ENCODE results near the gene C5orf15. TPM values are rescaled to one million over a fixed set of nuclear protein-coding genes. Genes with fewer than 3 reads are reported as not detected.

The C5orf15 gene
- total and polyA plus RNA-seq, 2 experiments from 2014 or later = 37.7 to 61.4 TPM

DNA sequence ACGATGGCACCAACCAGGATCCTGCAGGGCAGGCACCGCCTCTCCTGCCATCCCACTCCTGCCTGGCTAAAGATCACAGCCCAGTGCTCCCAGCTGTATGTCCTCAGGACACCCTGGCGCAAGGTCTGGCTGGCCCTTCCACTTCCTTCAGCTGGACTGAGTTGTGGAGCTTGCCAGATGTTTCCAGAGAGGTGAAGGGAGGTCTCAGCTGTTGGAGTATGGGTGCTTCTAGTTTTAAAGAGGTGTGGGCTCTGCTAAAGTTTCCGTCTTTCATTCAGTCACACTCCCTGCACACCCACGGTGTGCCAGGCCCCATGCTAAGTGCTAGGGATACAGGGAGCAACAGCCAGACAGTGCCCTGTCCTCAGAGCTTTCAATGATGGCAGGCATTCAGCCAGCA, 34.1 kb downstream of the C5orf15 start:
- Histone ChIP-seq H3K79me2 (replicated peaks; ENCODE audit: insufficient read depth) (no peaks in the 10 kb centered on the region), H4K20me1 (replicated peaks; ENCODE audit: insufficient read depth) (no peaks in the 10 kb centered on the region), H3K27me3 (ENCODE audit: insufficient read depth) (no peaks in the 10 kb centered on the region), H3K9me2 (ENCODE audit: insufficient read depth) (no peaks in the 10 kb centered on the region; the same call in 1 of the 2 replicates), H3K4me1 (ENCODE audit: insufficient read depth) (no peaks in the 10 kb centered on the region), H3K4me3 (no peak overlapping the region), H3K4me2 (no peak overlapping the region), H3F3A (replicated peaks; ENCODE audit: low read depth) (no peaks in the 10 kb centered on the region), H2AFZ (no peak overlapping the region), H3K36me3 (ENCODE audit: insufficient read depth) (no peaks in the 10 kb centered on the region), H3K27ac (ENCODE audit: low read depth) (no peak overlapping the region)
- DNase-seq (ENCODE audit: low spot score) (no peak), ATAC-seq (no peak)
- Mint-ChIP-seq H3K36me3 (ENCODE audit: low read depth) (peaks cover 6% of the 10 kb centered on the region; the same call in 1 of the 3 replicates), H3K27ac (no peak overlapping the region), H3K4me1 (peaks cover 7% of the 10 kb centered on the region), H3K9me3 (peaks cover 11% of the 10 kb centered on the region), H3K4me3 (no peak overlapping the region), H3K27me3 (ENCODE audit: insufficient read depth, low read depth, poor library complexity) (peaks cover 11% of the 10 kb centered on the region)
- no peak for TF ChIP-seq EZH2 (IDR thresholded peaks at IDR 0.05; ENCODE audit: low read depth, unreplicated experiment)
- no peak for TF ChIP-seq ETS1 (IDR thresholded peaks at IDR 0.05)
- no peak for TF ChIP-seq ZNF331 (CRISPR knock-in tag; IDR thresholded peaks at IDR 0.05; ENCODE audit: low read depth)
- TF ChIP-seq, protein P1, sequence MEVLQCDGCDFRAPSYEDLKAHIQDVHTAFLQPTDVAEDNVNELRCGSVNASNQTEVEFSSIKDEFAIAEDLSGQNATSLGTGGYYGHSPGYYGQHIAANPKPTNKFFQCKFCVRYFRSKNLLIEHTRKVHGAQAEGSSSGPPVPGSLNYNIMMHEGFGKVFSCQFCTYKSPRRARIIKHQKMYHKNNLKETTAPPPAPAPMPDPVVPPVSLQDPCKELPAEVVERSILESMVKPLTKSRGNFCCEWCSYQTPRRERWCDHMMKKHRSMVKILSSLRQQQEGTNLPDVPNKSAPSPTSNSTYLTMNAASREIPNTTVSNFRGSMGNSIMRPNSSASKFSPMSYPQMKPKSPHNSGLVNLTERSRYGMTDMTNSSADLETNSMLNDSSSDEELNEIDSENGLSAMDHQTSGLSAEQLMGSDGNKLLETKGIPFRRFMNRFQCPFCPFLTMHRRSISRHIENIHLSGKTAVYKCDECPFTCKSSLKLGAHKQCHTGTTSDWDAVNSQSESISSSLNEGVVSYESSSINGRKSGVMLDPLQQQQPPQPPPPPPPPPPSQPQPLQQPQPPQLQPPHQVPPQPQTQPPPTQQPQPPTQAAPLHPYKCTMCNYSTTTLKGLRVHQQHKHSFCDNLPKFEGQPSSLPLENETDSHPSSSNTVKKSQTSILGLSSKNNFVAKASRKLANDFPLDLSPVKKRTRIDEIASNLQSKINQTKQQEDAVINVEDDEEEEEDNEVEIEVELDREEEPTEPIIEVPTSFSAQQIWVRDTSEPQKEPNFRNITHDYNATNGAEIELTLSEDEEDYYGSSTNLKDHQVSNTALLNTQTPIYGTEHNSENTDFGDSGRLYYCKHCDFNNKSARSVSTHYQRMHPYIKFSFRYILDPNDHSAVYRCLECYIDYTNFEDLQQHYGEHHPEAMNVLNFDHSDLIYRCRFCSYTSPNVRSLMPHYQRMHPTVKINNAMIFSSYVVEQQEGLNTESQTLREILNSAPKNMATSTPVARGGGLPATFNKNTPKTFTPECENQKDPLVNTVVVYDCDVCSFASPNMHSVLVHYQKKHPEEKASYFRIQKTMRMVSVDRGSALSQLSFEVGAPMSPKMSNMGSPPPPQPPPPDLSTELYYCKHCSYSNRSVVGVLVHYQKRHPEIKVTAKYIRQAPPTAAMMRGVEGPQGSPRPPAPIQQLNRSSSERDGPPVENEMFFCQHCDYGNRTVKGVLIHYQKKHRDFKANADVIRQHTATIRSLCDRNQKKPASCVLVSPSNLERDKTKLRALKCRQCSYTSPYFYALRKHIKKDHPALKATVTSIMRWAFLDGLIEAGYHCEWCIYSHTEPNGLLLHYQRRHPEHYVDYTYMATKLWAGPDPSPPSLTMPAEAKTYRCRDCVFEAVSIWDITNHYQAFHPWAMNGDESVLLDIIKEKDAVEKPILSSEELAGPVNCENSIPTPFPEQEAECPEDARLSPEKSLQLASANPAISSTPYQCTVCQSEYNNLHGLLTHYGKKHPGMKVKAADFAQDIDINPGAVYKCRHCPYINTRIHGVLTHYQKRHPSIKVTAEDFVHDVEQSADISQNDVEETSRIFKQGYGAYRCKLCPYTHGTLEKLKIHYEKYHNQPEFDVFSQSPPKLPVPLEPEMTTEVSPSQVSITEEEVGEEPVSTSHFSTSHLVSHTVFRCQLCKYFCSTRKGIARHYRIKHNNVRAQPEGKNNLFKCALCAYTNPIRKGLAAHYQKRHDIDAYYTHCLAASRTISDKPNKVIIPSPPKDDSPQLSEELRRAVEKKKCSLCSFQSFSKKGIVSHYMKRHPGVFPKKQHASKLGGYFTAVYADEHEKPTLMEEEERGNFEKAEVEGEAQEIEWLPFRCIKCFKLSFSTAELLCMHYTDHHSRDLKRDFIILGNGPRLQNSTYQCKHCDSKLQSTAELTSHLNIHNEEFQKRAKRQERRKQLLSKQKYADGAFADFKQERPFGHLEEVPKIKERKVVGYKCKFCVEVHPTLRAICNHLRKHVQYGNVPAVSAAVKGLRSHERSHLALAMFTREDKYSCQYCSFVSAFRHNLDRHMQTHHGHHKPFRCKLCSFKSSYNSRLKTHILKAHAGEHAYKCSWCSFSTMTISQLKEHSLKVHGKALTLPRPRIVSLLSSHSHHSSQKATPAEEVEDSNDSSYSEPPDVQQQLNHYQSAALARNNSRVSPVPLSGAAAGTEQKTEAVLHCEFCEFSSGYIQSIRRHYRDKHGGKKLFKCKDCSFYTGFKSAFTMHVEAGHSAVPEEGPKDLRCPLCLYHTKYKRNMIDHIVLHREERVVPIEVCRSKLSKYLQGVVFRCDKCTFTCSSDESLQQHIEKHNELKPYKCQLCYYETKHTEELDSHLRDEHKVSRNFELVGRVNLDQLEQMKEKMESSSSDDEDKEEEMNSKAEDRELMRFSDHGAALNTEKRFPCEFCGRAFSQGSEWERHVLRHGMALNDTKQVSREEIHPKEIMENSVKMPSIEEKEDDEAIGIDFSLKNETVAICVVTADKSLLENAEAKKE (CRISPR knock-in tag; IDR thresholded peaks at IDR 0.05) = no peak
- TF ChIP-seq CREB1 (CRISPR knock-in tag; IDR thresholded peaks at IDR 0.05; ENCODE audit: low read depth) = no peak
